Measurements from ENCODE around the gene BMP8A. TPM values are rescaled to one million over a fixed set of nuclear protein-coding genes. Genes with fewer than 3 reads are reported as not detected.

BMP8A gene
- total and polyA plus RNA-seq, 12 donors: 0.16 to 1.8 (median 0.66) TPM; not detected in 3

DNA sequence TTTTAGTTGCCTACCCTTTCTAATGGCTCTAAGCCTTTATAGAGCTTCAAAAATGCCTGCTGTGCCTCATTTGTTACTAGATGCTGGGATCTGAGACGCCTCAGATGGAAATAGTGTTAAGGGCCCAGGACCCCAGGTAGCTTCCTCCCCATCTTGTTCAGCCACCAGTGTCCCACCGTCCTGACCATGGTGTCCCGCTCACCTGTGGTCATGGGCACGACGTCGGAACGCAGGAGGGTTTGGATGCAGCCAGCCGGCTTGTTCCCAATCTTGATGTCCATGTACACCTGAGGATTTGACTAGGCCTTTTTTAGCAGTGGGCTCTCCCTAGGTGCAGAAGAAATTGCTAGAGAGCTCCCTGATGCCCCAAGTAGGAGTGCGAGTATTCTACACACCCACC lies 54.1 kb downstream of the BMP8A start:
- 95 to 98% methylated on average over 9 of the region's 9 CpGs for WGBS, 2 donors
- Histone ChIP-seq H3K9me3 (no peaks in the 10 kb centered on the region), H3K36me3 (peaks cover 0 to 88% (median 16%) of the 10 kb centered on the region in 9 donors), H3K27me3 (no peaks in the 10 kb centered on the region), H3K27ac (no peak overlapping the region), H3K4me1 (peaks cover 0 to 11% (median under 1%) of the 10 kb centered on the region in 9 donors), H3K4me3 (no peak overlapping the region)
- DNase-seq: no peak
- no peak for TF ChIP-seq CTCF (IDR thresholded peaks at IDR 0.05)
- intact Hi-C loops (cut with DNase I): loop anchor here in 1 of 10 donors (10.0 kb wide), 1 partner anchor 191 kb away; no protein-coding TSS in a partner anchor
- ATAC-seq: no peak

GRCh38 chr1:39554277-39554676 lies 62.8 kb downstream of the BMP8A start:
- intact Hi-C loops (cut with DNase I): no loop called here

DNA sequence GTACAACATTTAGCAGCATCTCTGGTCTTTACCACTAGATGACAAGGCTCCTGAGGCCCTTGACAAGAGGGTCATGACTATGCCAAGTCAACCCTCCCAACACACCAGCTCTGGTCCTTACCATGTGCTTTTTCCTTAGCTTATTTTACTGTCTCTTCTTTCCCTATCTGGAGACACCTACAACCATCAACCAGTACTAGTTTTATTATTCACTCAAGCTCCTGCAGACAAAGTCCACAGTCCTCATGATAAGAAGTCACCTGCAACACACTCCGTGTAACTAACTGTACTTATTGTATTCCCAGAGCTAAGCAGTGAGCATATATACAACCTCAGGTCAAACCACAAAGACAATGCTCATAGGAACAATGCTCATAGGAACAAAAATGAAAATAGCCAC lies 69.8 kb downstream of the BMP8A start:
- H3K27ac ChIP-seq: no peak overlapping the region
- no peaks in the 10 kb centered on the region for H3K27me3 ChIP-seq
- DNase-seq: no peak
- no peak for TF ChIP-seq CTCF (IDR thresholded peaks at IDR 0.05)
- H3K9me3 ChIP-seq: no peaks in the 10 kb centered on the region
- H3K4me3 ChIP-seq: no peak overlapping the region
- H3K36me3 ChIP-seq: peaks cover 0 to 83% (median 62%) of the 10 kb centered on the region in 9 donors
- 78 to 91% methylated on average over 1 of the region's 1 CpG for WGBS, 2 donors
- no peak for ATAC-seq
- intact Hi-C loops (cut with DNase I): loop anchor here in 1 of 10 donors (10.0 kb wide), 1 partner anchor 236 kb away; no protein-coding TSS in a partner anchor
- peaks cover 0 to 14% (median 0%) of the 10 kb centered on the region in 9 donors for H3K4me1 ChIP-seq

More at GRCh38 chr1:39554277-39554676, 62.8 kb downstream of the BMP8A start:
- Histone ChIP-seq H3K27me3 (no peaks in the 10 kb centered on the region), H3K27ac (no peak overlapping the region), H3K36me3 (peaks cover 0 to 69% (median 6%) of the 10 kb centered on the region in 9 donors), H3K9me3 (no peaks in the 10 kb centered on the region), H3K4me3 (no peak overlapping the region), H3K4me1 (peaks cover 0 to 8% (median 0%) of the 10 kb centered on the region in 9 donors)
- no peak for TF ChIP-seq CTCF (IDR thresholded peaks at IDR 0.05)
- 96 to 97% methylated on average over 2 of the region's 2 CpGs for WGBS, 2 donors
- no peak for ATAC-seq
- no peak for DNase-seq

DNA sequence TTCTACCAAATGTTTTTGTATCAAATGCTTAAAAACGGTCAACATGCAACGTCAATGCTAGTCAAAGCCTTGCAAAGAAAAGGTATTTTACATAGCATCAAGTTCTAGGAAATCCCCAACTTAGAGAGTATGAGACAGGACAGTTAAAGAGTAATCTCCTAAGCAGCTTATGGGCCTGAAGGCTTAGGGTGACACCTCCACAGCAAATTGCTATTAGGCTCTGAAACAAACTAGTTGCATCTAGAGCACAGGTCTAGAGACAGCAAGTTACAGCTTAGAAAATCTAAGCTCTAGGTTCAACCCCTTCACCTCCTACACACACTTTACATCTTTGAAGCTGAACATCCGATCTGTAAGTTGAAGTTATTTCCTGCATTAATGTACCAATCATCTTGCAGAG lies 71.5 kb downstream of the BMP8A start:
- Histone ChIP-seq H3K36me3 (peaks cover 0 to 94% (median 78%) of the 10 kb centered on the region in 9 donors), H3K4me1 (peaks cover 0 to 25% (median 0%) of the 10 kb centered on the region in 9 donors), H3K27me3 (no peaks in the 10 kb centered on the region), H3K9me3 (no peaks in the 10 kb centered on the region), H3K27ac (no peak overlapping the region), H3K4me3 (no peak overlapping the region)
- DNase-seq: no peak
- ATAC-seq: no peak
- intact Hi-C loops (cut with DNase I): loop anchor here in 1 of 10 donors (10.0 kb wide), 1 partner anchor 238 kb away; no protein-coding TSS in a partner anchor
- 86 to 88% methylated on average over 3 of the region's 3 CpGs for WGBS, 2 donors
- no peak for TF ChIP-seq CTCF (IDR thresholded peaks at IDR 0.05)

Data from heart right ventricle (tissue), 16 donors.